Measurements from ENCODE around the gene RRP8.

The RRP8 gene

DNA sequence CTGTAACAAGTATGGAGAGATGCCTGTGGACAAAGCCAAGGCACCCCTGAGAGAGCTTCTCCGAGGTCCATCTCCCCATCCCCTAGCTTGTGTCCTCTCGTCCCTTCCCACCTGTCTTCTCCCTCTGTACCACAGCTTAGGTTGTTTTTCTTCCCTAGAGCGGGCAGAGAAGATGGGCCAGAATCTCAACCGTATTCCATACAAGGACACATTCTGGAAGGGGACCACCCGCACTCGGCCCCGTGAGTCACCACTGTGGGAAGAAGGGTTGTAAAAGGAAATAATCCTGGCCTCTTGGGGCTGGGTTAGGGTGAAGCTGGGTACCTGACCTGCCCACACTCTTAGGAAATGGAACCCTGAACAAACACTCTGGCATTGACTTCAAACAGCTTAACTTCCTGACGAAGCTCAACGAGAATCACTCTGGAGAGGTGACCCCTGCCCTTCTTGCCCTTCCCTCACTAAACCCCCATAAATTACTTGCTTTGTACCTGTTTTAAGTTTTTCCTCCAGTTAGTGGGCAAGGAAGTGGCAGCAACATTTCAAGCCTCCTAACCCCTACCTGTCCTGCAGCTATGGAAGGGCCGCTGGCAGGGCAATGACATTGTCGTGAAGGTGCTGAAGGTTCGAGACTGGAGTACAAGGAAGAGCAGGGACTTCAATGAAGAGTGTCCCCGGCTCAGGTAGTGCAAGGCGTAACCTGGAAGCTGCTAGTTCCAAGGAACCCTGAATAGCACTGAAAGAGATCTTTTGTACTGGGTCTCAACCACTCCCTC is 5.5 kb upstream of the RRP8 start:
- in situ Hi-C loops (cut with MboI; ENCODE audit: low pct_unique_long_range_greater_than_20kb, low sequenced_read_pairs, unreplicated experiment) = no loop called here
- no peak for DNase-seq (ENCODE audit: low spot score)
- TF ChIP-seq, protein P1, sequence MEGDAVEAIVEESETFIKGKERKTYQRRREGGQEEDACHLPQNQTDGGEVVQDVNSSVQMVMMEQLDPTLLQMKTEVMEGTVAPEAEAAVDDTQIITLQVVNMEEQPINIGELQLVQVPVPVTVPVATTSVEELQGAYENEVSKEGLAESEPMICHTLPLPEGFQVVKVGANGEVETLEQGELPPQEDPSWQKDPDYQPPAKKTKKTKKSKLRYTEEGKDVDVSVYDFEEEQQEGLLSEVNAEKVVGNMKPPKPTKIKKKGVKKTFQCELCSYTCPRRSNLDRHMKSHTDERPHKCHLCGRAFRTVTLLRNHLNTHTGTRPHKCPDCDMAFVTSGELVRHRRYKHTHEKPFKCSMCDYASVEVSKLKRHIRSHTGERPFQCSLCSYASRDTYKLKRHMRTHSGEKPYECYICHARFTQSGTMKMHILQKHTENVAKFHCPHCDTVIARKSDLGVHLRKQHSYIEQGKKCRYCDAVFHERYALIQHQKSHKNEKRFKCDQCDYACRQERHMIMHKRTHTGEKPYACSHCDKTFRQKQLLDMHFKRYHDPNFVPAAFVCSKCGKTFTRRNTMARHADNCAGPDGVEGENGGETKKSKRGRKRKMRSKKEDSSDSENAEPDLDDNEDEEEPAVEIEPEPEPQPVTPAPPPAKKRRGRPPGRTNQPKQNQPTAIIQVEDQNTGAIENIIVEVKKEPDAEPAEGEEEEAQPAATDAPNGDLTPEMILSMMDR (IDR thresholded peaks at IDR 0.05; ENCODE audit: extremely low read depth, insufficient read depth, missing control alignments) = no peak

DNA sequence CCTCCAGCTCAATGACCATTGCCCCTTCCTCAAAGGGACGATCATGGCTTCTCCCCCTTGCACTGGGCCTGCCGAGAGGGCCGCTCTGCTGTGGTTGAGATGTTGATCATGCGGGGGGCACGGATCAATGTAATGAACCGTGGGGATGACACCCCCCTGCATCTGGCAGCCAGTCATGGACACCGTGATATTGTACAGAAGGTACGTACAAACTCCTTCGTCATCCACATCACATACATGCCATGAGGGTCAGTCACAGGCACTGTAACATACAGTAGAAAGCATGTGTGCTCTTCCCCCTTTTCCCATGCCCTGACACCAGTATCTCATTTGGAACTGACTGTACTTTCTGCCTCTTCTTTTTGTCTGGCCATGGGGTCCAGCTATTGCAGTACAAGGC is 4.6 kb upstream of the RRP8 start:
- TF ChIP-seq, protein P1 (IDR thresholded peaks at IDR 0.05; ENCODE audit: extremely low read depth, insufficient read depth, missing control alignments) = no peak
- DNase-seq (ENCODE audit: low spot score) = no peak
- in situ Hi-C loops (cut with MboI; ENCODE audit: low pct_unique_long_range_greater_than_20kb, low sequenced_read_pairs, unreplicated experiment) = no loop called here

DNA sequence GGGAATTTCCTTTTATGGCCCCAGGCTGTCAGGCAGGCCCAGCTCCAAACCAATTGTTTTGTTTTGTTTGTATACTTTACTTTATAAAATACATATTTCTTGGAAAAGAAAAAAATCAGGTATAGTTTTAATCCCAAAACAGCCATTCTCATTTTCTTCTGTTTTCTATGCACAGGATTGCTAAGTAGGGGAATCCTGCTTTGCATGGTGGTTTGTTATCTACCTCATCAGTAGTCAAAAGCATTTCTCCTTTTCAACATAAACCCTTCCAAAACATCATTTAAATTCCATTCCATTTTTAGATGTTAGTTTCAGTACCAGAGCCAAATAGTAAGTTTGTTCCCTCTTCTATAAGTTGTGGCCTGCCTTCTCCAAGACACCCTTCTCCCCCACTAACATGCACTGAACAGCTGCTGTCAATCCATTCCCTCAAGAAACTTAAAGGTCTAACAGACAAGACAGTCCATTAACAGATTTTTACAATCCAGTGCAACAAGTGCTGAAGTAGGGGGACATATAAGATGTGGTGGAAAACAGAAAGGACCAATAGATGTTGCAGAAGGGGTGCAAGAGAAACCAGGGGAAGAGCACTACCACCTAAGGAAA is 3.9 kb upstream of the RRP8 start:
- in situ Hi-C loops (cut with MboI; ENCODE audit: low pct_unique_long_range_greater_than_20kb, low sequenced_read_pairs, unreplicated experiment) = no loop called here
- TF ChIP-seq, protein P1 (IDR thresholded peaks at IDR 0.05; ENCODE audit: extremely low read depth, insufficient read depth, missing control alignments) = no peak
- no peak for DNase-seq (ENCODE audit: low spot score)

DNA sequence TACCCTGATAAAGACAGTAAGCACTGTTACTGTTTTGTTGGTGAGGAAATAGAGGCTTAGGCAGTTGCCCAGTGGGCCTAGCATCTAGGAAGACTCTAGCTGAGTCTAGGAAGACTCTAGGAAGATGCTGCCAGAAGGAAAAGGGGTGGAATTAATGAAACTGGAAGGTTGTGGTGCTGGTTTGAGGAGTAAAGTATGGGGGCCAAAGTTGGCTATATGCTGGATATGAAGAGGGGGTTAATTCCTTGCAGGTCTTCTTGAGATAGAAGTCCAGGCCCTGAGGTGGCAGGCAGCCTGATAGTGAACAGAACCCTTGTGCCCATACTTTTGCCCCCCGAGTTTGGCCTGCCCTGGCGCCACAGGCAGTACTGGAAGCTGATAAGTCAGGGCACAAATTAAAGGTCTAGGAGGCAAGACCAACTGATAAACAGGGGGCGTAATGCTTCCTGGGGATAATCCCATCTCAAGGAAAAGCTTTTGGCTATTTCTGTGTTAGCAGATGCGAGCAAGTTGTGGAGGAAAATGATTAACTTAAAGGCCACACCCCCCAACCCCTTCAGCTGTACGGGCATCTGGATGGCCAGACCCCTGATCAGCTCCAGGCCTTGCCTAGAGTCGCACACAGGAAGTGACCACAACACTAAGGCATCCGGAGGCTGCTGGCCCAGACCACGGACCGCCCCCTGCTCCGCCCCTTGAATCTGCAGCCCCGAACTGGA is 3.2 kb upstream of the RRP8 start:
- TF ChIP-seq, protein P1 (IDR thresholded peaks at IDR 0.05; ENCODE audit: extremely low read depth, insufficient read depth, missing control alignments) = no peak
- peak; percentile 84 for DNase-seq (ENCODE audit: low spot score)
- in situ Hi-C loops (cut with MboI; ENCODE audit: low pct_unique_long_range_greater_than_20kb, low sequenced_read_pairs, unreplicated experiment) = no loop called here

DNA sequence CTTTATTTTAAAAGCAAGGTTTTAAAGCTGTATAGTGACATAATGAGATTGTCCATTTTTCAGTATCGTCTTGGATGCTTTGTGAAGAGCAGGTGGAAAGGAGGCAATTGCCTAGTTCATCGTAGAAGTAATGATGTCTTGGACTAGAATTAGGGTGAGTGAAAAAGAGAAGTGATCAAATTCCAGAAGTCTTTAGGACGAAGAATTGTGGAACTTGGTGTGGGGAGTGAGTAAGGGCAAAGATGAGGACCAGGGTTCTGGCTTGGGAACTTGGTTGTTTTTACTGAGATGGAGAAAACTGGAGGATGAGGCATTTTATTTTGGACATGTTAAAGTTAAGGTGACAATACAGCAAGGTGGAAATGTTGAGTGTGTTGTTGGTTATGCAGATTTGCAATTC is 1.4 kb upstream of the RRP8 start:
- DNase-seq (ENCODE audit: low spot score) = no peak
- in situ Hi-C loops (cut with MboI; ENCODE audit: low pct_unique_long_range_greater_than_20kb, low sequenced_read_pairs, unreplicated experiment) = no loop called here

DNA sequence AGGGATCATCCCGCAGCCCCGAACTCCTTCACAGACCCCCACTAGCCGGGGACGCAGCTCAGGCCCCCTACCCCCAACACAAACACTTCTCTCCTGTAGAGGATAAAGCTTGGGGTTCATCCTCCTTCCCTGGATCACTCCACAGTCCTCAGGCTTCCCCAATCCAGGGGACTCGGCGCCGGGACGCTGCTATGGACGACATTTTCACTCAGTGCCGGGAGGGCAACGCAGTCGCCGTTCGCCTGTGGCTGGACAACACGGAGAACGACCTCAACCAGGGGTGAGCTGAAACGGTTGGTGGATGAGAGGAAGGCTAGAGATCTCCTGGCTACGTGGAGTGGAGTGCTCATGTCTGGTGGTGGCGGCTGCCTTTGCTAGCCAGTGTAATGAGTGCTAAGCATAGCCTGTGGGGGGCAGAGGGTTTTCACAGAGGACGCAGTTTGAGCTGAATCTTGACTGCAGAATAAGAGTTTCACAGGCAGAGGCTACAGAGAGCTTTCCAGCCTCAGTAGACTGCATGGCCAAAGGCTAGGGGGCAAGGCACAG is 738 bp upstream of the RRP8 start:
- TF ChIP-seq, protein P1 (IDR thresholded peaks at IDR 0.05; ENCODE audit: extremely low read depth, insufficient read depth, missing control alignments) = peak; percentile 51
- DNase-seq (ENCODE audit: low spot score) = peak; percentile 81
- in situ Hi-C loops (cut with MboI; ENCODE audit: low pct_unique_long_range_greater_than_20kb, low sequenced_read_pairs, unreplicated experiment) = no loop called here

More for the DNA sequence above, 1.4 kb upstream of the RRP8 start:
- TF ChIP-seq, protein P1 (IDR thresholded peaks at IDR 0.05; ENCODE audit: extremely low read depth, insufficient read depth, missing control alignments) = no peak

All from GM13977 (cell line).